HG03575 (cell line): Measurements from ENCODE around the gene SLC30A4.

Experiments
- ATAC-seq: cut with Tn5 transposase; IDR thresholded peaks from one replicate; pipeline ENCODE4 v1.9.1; 2021; ENCODE audit not compliant: unreplicated experiment, insufficient number of reproducible peaks, low FRiP score; ENCODE audit errors: extremely low read depth

The SLC30A4 gene

DNA sequence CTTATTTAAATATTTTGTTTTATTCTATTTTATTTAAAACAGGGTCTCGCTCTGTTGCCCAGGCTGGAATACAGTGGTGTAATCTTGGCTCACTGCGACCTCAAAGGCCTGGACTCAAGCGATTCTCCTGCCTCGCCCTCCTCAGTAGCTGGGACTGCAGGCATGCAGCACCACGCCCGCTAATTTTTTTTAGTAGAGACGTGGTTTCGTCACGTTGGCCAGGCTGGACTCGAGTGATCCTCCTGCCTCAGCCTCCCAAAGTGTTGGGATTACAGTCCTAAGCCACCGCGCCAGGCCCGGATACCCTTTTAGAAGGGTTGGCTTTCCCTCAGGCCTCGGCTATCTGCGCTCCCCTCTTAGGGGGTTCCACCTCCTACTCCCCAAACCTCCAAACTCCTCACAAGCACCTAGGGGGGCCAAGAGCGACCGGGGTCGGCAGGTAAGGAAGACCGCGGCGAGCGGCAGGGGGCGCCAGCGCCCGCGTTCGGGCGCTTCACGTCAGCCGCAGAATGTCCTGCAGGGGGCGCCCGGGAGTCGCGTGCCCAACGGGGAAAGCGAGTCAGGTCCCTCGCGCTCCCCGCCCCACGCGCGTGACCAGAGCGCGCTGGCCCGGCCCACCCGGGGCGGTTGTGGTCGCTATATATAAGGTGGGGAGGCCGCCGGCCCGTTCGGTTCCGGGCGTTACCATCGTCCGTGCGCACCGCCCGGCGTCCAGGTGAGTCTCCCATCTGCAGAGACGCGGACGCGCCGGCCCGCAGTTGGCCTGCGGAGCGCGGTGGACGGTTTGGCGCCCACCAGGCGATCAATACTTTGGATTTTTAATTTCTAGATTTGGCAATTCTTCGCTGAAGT is 92.4 kb downstream of the SLC30A4 start:
- ATAC-seq: no peak
